ENCODE measurements around the gene UNC45A. TPM values are rescaled to one million over a fixed set of nuclear protein-coding genes. Genes with fewer than 3 reads are reported as not detected.
A peak's percentile ranks its signal among the peaks of the same experiment; 100 is the strongest.

The UNC45A gene
- total and polyA plus RNA-seq, 2 of the 13 experiments (the other 11 are each of a cell fraction or from before 2014, with no cell fraction given) = 33.8 to 39.7 TPM

GRCh38 chr15:90934949-90935751 lies at the start of gene UNC45A (continued):
- TF ChIP-seq SNAPC4 (CRISPR knock-in tag; IDR thresholded peaks at IDR 0.05) = no peak
- TF ChIP-seq, protein P1, sequence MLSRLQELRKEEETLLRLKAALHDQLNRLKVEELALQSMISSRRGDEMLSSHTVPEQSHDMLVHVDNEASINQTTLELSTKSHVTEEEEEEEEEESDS (CRISPR knock-in tag; IDR thresholded peaks at IDR 0.05; ENCODE audit: borderline replicate concordance) = no peak
- no peak for TF ChIP-seq HOXA9 (CRISPR knock-in tag; IDR thresholded peaks at IDR 0.05; ENCODE audit: borderline replicate concordance)
- TF ChIP-seq, protein P2, sequence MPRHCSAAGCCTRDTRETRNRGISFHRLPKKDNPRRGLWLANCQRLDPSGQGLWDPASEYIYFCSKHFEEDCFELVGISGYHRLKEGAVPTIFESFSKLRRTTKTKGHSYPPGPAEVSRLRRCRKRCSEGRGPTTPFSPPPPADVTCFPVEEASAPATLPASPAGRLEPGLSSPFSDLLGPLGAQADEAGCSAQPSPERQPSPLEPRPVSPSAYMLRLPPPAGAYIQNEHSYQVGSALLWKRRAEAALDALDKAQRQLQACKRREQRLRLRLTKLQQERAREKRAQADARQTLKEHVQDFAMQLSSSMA (CRISPR knock-in tag; IDR thresholded peaks at IDR 0.05) = no peak
- no peak for TF ChIP-seq ZNF841 (CRISPR knock-in tag; IDR thresholded peaks at IDR 0.05; ENCODE audit: borderline replicate concordance)
- no peak for TF ChIP-seq ZNF7 (CRISPR knock-in tag; IDR thresholded peaks at IDR 0.05)
- 0 out of 2 replicates have a peak, but pooled peaks have one; percentile 47 for TF ChIP-seq NRL (CRISPR knock-in tag; IDR thresholded peaks at IDR 0.05; ENCODE audit: borderline replicate concordance)
- TF ChIP-seq, protein P3, sequence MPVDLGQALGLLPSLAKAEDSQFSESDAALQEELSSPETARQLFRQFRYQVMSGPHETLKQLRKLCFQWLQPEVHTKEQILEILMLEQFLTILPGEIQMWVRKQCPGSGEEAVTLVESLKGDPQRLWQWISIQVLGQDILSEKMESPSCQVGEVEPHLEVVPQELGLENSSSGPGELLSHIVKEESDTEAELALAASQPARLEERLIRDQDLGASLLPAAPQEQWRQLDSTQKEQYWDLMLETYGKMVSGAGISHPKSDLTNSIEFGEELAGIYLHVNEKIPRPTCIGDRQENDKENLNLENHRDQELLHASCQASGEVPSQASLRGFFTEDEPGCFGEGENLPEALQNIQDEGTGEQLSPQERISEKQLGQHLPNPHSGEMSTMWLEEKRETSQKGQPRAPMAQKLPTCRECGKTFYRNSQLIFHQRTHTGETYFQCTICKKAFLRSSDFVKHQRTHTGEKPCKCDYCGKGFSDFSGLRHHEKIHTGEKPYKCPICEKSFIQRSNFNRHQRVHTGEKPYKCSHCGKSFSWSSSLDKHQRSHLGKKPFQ (CRISPR knock-in tag; IDR thresholded peaks at IDR 0.05; ENCODE audit: insufficient replicate concordance) = peak; percentile 52
- no peak for TF ChIP-seq EZH2 (conservative IDR thresholded peaks at IDR 0.05; ENCODE audit: low read depth, low read length)
- no peak for TF ChIP-seq TOPORS (CRISPR knock-in tag; IDR thresholded peaks at IDR 0.05)
- no peak for TF ChIP-seq MAF1 (CRISPR knock-in tag; IDR thresholded peaks at IDR 0.05; ENCODE audit: borderline replicate concordance)
- TF ChIP-seq, protein P4, sequence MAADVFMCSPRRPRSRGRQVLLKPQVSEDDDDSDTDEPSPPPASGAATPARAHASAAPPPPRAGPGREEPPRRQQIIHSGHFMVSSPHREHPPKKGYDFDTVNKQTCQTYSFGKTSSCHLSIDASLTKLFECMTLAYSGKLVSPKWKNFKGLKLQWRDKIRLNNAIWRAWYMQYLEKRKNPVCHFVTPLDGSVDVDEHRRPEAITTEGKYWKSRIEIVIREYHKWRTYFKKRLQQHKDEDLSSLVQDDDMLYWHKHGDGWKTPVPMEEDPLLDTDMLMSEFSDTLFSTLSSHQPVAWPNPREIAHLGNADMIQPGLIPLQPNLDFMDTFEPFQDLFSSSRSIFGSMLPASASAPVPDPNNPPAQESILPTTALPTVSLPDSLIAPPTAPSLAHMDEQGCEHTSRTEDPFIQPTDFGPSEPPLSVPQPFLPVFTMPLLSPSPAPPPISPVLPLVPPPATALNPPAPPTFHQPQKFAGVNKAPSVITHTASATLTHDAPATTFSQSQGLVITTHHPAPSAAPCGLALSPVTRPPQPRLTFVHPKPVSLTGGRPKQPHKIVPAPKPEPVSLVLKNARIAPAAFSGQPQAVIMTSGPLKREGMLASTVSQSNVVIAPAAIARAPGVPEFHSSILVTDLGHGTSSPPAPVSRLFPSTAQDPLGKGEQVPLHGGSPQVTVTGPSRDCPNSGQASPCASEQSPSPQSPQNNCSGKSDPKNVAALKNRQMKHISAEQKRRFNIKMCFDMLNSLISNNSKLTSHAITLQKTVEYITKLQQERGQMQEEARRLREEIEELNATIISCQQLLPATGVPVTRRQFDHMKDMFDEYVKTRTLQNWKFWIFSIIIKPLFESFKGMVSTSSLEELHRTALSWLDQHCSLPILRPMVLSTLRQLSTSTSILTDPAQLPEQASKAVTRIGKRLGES (CRISPR knock-in tag; IDR thresholded peaks at IDR 0.05; ENCODE audit: borderline replicate concordance) = no peak
- TF ChIP-seq, protein P5, sequence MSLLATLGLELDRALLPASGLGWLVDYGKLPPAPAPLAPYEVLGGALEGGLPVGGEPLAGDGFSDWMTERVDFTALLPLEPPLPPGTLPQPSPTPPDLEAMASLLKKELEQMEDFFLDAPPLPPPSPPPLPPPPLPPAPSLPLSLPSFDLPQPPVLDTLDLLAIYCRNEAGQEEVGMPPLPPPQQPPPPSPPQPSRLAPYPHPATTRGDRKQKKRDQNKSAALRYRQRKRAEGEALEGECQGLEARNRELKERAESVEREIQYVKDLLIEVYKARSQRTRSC (CRISPR knock-in tag; IDR thresholded peaks at IDR 0.05; ENCODE audit: low read depth) = no peak
- TF ChIP-seq ZNF501 (CRISPR knock-in tag; IDR thresholded peaks at IDR 0.05) = no peak

Measured in HepG2 (cell line).